Renal pelvis (tissue), 4 donors: ENCODE data around the gene ITIH4. TPM values are rescaled to one million over a fixed set of nuclear protein-coding genes. Genes with fewer than 3 reads are reported as not detected.
A peak's percentile ranks its signal among the peaks of the same experiment; 100 is the strongest.
"Not testable (repeated sequence)": the region's sequence is repeated elsewhere in the genome, so short reads cannot be mapped to it uniquely, and the experiment has no call there.

Experiments
- DNase-seq: peaks from one replicate; pipeline ENCODE4 v3.0.0-alpha.2; 2013
- polyA plus RNA-seq, 3 donors: library from polyadenylated mRNA; unstranded; fragments of 120-200 nt; gene quantifications; one replicate each; pipeline ENCODE4 v1.2.1, GENCODE V29; 2013; ENCODE audit not compliant: insufficient read length in 3 of 3

The ITIH4 gene
- polyA plus RNA-seq, 3 donors, result 7.0 to 14.9 (median 12.4) TPM

- DNase-seq, result no peak
Measured at GRCh38 chr3:52784021-52784621, 46.4 kb downstream of the ITIH4 start.

- DNase-seq, result no peak
Measured at GRCh38 chr3:52783211-52783555, 47.3 kb downstream of the ITIH4 start.

DNA sequence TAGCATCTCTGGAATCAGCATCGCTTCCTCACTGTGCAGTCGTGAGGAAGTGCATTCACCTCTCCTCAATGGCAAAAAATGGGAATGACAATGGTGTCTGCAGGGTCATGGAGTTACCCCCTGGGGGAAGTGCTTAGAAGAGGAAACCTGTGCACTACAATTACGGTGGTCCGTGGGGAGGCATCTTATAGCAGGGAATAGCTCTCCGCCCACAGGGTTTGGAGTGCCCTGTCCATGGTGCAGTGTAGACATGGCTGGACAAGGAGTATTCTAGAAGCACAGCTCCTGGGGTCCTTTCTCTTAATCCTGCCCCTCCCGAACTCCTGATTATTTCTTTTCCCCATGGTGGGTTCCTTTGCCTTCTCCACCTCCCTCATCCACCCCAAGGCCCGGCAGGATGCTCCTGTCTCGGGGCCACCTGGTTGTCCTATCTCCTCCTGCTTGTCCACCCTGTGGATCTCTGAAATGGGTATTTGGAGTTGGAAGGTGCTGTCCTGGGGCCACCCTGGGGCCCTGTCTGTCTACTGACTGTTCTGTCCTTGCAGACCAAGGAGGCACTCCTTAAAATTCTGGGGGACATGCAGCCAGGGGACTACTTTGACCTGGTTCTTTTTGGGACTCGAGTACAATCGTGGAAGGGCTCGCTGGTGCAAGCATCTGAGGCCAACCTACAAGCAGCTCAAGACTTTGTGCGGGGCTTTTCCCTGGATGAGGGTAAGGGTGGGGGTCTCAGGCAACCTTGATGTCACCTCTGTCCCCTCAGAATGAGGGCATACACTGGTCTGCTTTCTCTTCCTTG, 47.9 kb downstream of the ITIH4 start:
- DNase-seq, result no peak

GRCh38 chr3:52781741-52782140, 48.7 kb downstream of the ITIH4 start:
- DNase-seq, result no peak

GRCh38 chr3:52779837-52780585, 50.5 kb downstream of the ITIH4 start:
- no peak for DNase-seq

GRCh38 chr3:52779011-52779836, 51.2 kb downstream of the ITIH4 start:
- no peak for DNase-seq

DNA sequence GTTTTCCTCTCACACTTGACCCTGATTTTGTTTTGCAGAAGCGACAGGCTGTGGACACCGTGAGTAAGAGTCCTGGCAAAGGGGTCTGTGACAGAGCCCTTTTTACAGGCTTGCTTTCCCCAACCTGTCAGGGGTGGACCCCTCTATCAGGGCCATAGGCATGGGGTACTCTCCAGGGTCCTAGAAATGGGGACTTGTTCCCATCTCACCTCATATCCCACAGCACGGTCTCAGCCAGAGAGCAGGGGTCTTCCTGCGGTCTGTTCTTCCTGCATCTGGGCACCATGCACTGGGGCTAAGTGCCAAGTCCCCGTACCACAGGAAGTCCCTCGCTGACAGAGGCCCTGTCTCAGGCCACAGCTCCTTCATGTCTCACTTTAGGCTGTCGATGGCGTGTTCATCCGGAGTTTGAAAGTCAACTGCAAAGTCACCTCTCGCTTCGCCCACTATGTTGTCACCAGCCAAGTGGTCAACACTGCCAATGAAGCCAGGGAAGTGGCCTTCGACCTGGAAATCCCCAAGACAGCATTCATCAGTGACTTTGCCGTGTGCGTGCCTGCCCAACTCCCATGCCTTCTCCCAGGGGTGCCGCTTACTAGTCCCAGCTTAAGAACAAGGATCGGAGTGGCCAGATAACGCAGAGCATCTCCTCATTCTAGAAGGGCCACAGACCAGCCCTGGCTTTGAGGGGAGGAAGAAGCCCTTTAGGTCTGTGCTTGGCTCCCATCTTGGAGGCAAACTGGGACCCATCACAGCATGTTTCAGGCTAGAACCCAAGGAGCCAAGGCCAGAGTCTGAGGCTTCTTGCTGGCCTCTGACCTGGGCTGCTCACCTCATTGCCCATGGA, 52.3 kb downstream of the ITIH4 start:
- DNase-seq, result no peak

DNA sequence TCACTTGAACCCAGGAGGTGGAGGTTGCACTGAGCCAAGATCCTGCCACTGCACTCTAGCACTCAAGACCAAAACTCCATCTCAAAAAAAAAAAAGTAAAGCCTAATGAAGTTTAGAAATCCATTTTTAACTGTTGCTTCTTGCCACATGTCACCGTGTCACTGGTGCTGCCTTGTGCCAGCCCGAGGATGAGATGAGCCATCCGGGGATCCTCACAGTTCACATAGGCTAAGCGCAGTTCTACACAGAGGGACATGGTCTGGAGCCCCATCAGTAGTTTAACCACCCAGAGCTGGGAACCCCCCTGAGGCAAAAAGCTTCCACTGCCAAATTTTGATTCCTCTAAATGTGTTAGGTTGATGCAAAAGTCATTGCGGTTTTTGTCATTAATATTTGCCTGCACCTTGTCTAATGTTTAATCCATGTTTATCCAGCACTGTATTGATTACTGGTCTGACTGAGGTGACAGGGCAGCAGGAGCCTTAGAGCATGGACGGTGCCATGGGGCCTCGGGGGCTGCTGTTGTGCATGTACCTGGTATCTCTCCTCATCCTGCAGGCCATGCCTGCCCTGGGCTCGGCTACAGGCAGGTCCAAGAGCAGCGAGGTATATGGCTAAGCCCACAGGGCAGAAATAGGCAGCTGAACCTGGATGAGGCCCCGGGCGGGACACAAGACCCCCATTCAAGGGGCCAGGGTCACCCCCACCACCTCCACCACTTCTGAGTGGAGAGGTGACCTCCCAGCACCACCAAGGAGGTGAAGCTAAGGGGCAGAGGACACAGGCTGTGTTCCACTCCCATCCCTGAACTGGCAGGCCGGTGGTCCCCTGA, 53.1 kb downstream of the ITIH4 start, which contains the start of gene ITIH1:
Gene ITIH1, plus strand, starts transcription at position 473 of the 832 bp plus-strand sequence. Its CDS starts 17 bp downstream, at position 490.
- no peak for DNase-seq

DNA sequence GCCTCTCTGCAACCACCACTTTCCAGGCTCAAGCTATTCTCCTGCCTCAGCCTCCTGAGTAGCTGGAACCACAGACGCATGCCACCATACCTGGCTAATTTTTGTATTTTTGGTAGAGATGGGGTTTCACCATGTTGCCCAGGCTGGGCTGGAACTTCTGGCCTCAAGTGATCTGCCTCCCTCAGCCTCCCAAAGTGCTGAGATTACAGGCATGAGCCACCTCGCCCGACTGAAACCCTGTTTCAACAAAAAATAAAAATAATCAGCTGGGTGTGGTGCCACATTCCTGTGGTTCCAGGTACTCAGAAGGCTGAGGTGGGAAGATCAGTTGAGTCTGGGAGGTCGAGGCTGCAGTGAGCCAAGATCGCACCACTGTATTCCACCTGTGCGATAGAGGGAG, 54.0 kb downstream of the ITIH4 start:
- not testable (repeated sequence) for DNase-seq

DNA sequence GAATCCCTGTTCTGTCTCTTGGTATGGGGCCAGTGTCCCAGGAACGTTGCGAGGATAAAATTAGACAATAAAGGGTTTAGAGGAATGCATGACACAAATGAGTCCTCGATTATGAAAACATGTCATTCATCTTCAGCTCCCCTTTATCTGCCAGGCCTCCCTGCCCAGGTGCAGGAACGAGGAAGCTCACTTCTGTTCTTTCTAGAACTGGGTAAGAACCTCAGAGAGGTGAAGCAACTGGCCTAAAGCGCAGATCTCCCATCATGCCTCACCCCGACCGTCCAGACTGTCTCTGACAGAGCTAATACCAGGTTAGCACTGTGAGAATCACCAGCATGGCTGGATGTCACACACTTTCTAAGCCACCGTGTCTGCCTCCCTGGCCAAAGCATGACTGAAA, 54.6 kb downstream of the ITIH4 start:
- DNase-seq, result no peak

DNA sequence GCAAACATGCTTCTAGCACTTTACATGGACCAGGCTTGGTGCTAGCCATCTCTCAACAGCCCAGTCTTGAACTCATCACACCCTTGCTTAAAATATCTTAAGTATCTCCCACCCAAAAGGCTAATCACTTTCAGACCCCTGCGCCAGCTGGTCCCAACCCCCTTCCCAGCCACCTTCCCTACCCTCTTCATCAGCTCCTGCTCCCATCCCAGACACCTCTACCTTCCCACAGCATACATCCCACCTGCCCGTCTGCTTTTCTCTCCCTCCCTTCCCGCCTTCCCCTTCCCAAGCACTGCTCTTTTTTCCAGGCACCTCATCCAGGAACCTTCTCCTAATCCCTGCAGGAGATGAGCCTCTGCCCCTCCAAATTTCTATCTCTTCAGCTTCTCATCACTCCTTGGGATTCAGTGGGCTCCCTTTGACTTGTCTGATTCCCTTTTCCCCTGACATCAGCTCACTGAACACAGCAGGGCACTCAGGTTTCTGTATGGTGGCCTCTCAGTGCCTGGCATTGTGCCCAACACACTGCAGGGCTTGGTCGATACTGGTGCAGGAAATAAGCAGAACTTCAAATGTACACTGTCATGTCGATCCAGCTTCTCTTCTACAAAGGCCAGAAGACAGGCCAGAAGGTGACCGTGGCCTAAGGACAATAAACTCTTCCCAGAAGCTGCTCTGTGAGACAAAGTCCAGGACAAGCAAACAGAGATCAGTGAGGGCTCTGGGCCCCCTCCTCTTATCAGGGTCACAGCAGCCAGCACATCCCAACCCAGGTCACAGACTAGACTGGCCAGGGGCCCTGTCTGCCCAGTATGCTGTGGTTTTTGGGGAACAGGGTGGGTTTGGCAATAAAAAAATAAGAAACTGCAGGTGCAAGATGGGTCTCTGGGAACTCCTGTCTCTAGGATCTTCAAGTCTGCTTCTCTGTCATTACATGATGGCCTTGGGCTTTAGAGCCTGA, 55.3 kb downstream of the ITIH4 start:
- no peak for DNase-seq

- DNase-seq, result no peak
Measured at GRCh38 chr3:52774066-52774713, 56.3 kb downstream of the ITIH4 start.

DNA sequence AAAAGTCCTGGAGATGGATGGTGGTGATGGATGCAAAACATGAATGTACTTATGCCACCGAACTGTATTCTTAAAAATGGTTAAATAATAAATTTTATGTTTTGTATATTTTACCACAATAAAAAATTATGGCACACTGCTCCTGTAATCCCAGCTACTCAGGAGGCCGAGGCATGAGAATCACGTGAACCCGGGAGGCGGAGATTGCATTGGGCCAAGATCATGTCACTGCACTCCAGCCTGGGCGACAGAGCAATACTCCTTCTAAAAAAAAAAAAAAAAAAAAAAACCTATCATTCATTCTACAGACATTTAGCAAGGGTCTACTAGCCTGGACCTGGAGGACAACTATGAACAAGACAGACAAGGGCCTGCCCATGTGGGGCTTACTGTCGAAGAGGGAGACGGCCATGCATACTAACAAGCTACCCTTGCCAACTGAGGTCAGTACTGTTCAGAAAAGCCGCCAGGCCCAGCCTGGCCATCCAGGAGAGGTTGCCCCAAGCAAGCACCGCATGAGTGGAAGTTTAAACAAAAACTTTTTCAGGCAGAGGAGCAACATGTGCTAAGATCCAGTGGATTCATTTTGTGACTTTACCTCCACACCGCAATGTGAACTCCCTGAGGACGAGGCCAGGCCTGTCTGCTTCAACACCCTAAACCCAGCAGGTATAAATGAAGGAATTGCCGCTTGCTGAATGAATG, 57.0 kb downstream of the ITIH4 start:
- no peak for DNase-seq

GRCh38 chr3:52771702-52772101, 58.8 kb downstream of the ITIH4 start:
- no peak for DNase-seq

- DNase-seq, result no peak
Measured at GRCh38 chr3:52771334-52771681, 59.2 kb downstream of the ITIH4 start.

DNA sequence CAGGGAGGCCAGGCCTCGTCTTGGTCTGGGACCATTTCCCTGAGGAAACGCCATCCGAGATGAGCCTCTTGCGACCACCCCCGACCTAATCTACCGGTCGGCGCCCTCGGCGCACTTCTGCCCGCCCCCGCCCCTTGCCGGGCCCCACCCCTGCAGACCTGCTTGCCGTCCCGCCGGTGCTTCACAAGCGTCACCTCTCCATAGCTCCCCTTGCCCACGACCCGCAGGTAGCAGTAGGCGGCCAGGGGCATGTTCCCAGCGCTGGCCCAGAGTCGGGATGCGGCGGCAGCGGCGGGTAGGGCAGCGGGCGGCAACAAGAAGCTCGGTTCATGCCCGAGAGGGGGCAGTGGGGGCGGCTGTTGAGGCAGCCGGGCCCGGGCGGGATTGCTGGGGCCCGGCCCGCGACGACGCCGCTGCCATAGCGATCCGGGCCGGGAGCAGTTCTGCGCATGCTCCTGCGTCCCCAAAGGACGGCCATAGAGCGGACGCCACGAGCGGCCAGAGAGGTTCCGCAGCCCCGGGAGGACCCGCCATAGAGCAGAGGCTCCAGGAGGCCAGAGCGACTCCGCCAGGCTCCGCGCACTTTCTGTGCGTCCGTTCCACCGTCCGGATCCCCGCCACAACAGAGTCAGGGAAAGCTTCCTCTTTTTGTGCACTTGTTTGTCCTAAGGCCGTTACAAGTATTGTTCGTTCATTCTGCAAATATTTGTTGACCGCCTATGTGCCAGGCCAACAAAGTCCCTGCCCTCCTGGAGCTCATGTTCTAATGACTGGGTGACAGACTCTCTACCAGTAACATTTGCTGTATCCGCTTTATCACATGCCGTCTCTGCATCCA, 59.8 kb downstream of the ITIH4 start, which contains the start of gene NEK4:
Gene NEK4, minus strand, starts transcription at position 445 of the 838 bp plus-strand sequence. Its CDS starts 194 bp downstream, at position 251.
- DNase-seq, result peak; percentile 90
